Epidermal melanocyte (primary cell): ENCODE data around the gene GPD1.

Experiments
- DNase-seq: peaks from one replicate; pipeline ENCODE4 v3.0.0; 2011; ENCODE audit warnings: low spot score; ENCODE audit not compliant: insufficient read length

Gene GPD1

GRCh38 chr12:50100561-50100960 lies 3.2 kb upstream of the GPD1 start:
- no peak for DNase-seq

GRCh38 chr12:50101663-50102062 lies 2.1 kb upstream of the GPD1 start:
- no peak for DNase-seq

GRCh38 chr12:50102131-50102531 lies 1.7 kb upstream of the GPD1 start:
- no peak for DNase-seq

GRCh38 chr12:50102646-50103309 lies 1.0 kb upstream of the GPD1 start:
- no peak for DNase-seq

- no peak for DNase-seq
Observed at GRCh38 chr12:50103351-50103750, 457 bp upstream of the GPD1 start.

- DNase-seq = no peak
Observed at GRCh38 chr12:50104417-50105366, 884 bp downstream of the GPD1 start.

- DNase-seq = no peak
Observed at GRCh38 chr12:50105913-50106450, 2.2 kb downstream of the GPD1 start.

- DNase-seq = no peak
Observed at GRCh38 chr12:50106907-50107306, 3.1 kb downstream of the GPD1 start.

- DNase-seq = no peak
Observed at GRCh38 chr12:50107416-50108268, 3.8 kb downstream of the GPD1 start.

- no peak for DNase-seq
Observed at GRCh38 chr12:50109319-50109718, 5.5 kb downstream of the GPD1 start.

GRCh38 chr12:50110127-50110761 lies 6.4 kb downstream of the GPD1 start:
- no peak for DNase-seq

- no peak for DNase-seq
Observed at GRCh38 chr12:50110762-50111351, 7.0 kb downstream of the GPD1 start.

- no peak for DNase-seq
Observed at GRCh38 chr12:50111395-50111692, 7.5 kb downstream of the GPD1 start.

GRCh38 chr12:50111693-50112455 lies 8.1 kb downstream of the GPD1 start, which contains the start of gene COX14:
COX14 (plus strand) TSS chr12:50112236; CDS start chr12:50120044, 7,808 bp downstream.
- DNase-seq = peak; percentile 96

GRCh38 chr12:50112456-50113218 lies 8.8 kb downstream of the GPD1 start:
- DNase-seq = no peak

GRCh38 chr12:50117057-50117622 lies 13.3 kb downstream of the GPD1 start:
- DNase-seq = no peak

GRCh38 chr12:50119387-50119786 lies 15.6 kb downstream of the GPD1 start:
- DNase-seq = no peak

- DNase-seq = no peak
Observed at GRCh38 chr12:50120521-50120920, 16.7 kb downstream of the GPD1 start.

- no peak for DNase-seq
Observed at GRCh38 chr12:50120953-50121352, 17.1 kb downstream of the GPD1 start.
